ENCODE measurements around the gene LIMK1.

- TF ChIP-seq CTCF (IDR thresholded peaks at IDR 0.05; ENCODE audit: insufficient read depth, low read length, poor library complexity, severe bottlenecking) (no peak), EZH2phosphoT487 (conservative IDR thresholded peaks at IDR 0.05; ENCODE audit: low read length) (no peak)
These were observed 9.4 kb downstream of the LIMK1 start for GRCh38 chr7:74092964-74093471.
